ENCODE results near the gene TOX2.

TOX2 gene

DNA sequence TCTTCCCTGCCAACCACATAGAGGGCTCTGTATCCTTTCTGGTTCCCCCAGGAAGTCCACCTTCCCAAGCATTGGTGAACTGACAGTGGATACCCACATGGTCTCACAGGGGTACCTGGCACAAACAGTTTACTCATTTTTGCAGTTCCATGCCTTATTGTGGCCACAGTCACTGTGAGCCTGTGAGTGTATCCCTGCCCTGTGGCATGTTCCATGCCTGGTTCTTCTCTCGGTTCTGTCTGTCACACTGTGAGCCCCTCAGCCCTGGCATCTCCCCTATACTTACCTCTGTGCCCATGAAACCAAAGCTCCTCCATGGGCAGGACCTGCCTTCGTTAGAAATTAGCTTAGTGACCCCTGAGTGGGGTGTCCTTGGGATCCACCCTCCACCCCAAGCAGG is 107.8 kb downstream of the TOX2 start:
- DNase-seq, result no peak

DNA sequence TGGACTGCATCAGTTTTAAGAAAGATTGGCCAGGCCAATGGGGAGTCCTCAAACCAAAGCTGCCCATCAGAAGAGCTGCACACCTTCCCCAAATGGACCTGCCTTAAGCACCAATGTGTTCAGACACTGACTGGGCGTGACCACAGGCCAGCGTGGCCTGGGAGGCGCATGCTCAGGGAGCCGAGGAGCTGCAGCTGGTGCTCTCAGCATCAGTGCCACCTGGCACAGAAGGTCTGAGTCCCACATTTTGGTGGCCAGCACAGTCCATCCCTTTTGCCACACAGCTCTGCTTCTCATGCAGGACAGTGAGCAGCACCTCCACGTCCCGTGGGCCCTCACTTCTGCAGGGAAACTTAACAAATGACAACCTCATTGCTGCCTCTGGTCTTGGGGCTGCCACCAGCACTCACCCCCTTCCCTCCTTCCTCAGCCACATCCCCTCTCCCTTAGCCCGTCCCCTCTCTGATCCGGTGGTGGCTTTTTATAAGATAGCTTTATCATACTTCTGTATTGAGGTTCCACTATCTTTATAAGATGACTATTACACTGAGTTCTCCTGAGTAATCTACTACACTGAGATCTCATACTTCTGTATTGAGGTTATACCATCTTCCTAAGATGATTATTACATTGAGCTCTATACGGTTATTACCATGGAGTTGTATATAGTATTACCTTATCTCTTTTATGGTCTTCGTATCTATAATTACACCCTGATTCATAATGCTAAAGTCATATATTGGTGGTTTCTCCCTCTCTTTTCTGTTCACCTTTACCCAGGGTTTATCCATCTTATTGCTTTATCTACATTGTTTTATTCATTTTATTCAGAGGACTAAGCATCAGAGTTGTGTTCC is 109.1 kb downstream of the TOX2 start:
- no peak for DNase-seq

DNA sequence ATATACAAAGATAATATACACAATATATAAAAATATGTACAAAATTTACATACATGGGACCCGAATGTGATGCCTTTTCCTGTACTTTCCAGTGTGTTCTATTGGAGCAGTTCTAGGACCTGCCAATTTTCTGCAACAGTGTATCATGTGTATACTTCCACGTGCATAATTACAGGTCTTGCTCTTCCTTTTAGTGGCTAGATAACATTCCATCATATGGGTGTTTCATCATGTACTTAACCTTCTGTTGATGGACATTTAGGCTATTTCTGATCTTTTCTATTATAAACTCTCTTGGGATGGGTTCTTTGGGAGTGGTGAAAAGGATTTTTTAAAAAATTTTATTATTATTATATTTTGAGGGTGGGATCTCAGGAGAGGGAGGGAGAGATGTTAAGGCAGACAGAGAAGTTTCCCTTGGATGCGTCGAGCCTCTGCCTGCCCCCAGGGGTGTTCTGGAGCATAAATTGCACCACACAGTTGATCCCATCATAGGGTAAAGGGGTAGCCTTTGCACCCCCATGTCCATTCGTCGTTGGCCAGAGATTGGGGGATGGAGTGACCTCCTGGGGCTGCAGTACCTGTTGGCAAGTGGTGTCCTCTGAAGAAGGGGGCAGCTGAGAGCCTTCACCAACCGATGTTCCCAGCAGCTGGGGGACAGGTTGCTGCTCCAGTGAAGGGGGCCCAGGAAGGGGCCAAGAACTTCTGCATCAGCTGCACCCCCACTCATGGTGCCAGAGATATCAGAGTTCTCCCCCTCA is 110.3 kb downstream of the TOX2 start:
- DNase-seq, result no peak

DNA sequence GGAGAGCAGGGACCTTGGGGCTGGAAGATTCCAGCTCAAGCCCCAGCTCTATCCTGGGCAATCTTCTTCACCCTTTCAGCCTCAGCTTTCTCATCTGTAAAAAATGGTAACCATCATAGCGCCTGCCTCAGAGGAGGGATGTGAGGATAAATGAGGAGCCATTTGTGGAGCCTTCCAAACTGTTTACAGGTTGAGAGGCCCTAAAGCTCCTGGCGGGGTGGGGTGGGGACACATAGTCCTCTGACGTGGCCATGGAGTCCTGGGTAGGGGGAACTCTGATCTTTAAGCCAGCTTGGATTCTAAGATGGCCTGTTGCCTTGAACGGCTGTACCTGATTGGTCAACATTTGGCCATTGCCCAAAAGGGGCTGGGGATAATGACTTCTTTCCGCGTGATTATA is 111.1 kb downstream of the TOX2 start:
- DNase-seq, result no peak

DNA sequence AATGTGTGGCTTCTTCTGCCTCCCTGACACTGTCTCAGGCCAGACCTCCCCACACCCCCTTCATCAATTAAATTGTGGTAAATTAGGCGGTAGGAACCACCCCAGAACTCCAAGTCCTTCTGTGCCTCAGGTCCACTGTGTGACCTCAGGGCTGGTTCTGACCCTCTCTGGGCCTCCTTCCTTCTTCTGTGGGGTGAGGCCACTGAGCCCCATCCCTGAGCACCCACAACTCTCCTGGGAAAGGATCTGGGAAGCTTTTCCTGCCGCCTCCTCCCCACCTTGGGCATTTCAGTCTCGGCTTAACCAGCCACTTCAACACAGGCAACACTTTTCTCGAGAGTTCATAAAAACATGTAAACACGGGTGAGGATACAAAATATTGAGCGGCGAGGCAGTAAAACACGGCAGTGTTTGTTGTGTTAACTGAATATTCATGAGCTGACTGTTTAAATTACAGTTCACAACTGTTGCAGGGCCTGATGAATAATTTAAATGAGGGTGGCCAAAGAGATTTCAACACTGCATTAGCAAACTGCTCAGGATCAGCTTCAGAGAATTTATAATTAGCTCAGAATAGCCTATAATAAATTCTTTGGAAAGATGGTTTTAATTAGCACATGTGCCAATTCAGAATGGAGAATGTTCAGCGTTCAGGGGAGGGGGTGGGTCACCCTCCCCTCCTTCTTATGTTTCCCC is 112.1 kb downstream of the TOX2 start:
- no peak for DNase-seq

DNA sequence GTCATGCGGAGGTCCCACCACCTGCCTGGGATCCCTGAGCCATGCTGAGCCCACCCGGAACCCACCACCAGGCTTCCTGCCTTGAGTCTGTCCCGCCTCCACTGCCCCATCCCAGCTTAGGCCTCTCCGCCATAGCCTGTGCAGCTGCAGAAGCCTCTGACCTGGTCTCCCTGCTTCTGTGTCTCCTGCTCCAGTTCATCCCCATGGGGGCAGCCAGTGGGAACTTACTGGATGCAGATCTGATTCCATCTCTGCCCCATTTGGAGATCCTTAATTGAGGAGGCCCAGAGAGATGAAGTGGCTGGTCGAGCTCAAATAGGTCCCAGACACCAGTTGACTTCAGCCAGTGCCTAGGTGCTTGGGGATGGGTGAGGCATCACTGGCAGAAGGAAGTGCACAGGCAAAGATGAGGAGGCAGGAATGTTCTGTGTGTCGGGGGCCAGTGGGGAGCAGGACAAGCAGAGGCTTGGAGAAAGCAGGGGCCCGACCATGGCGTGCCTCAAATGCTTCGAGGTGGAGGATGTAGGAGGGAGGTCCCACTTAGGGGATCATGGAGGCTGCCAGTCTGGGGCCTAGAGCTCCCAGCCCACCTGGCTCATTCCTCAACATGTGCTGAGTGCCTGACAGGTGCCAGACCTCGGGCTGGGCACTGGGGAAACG is 112.8 kb downstream of the TOX2 start:
- DNase-seq, result no peak

DNA sequence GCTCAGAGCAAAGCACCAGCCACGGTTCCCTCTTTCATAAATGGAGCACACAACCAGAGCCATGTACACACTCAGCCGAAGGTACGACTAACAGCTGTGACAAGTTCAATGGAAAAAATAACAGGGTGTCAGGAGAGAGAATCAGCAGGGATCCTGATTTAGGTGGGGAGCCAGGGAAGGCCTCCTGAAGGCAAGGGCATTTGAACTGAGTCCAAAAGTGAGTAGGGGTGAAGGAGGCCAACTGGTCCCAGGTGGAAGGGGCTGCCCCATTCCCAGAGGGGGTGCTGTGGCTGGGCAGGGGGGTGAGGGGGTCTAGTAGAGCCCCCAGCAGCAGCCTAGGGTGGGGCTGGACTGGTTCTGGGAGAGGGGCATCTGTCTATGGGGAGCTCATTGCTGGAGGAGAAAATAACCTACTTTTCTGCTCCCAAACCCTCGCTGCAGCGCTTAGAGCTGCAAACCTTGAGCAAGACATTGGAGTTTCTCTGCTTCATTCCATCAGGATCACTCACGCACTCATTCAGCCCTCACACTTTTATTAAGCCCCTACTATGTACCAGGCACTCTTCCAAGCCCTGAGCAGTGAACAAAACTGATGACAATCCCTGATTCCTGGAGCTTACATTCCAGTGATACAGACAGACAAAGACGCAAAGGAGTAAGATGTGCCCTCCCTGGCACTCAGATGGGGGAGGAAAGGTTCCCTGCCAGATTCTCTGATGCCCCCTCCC is 113.5 kb downstream of the TOX2 start:
- DNase-seq, result no peak

DNA sequence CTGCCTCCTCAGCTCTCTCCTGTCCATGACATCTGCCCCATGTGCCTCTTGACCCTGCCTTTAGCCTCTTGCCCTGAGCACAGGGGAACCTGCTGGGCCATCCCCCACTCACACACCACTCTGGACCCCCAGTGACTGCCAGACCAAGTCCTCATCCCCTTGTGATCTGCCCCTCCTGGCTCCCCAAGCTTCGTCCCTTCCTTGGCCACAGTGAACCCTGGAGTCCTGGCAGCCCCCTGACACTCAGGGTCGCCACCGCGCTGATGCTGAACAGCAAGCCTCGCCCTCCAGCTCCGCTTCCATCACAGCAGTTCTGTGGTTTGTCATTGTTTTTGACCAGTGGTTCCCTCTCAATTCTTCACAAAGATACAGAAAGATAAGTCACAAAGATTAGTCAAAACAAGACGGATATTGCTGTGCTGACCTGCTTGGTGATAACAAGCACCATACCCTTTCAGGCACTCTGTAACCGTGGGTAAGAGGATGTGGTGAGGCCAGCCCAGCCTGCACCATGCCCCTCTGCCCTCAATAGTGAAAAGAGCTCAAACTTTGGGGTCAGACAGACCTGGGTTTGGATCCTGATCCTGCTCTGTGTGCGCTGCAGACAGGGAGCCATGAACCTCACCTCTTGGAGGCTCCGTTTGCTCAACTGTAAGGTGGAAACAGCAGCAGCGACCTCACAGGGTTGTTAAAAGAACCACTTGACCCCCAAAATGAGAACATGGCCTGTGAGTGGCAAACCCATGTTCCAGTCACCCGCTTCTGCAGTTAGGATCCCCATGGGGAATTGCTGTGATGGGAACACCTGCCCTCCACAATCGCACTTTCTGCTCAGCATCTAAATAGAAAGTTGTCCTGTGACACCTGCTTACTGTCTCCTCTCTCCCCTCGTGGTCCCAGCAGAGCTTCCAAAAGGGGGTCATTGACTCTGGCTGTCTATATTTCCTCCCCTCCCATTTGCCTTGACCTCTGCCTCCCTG is 114.5 kb downstream of the TOX2 start:
- no peak for DNase-seq

DNA sequence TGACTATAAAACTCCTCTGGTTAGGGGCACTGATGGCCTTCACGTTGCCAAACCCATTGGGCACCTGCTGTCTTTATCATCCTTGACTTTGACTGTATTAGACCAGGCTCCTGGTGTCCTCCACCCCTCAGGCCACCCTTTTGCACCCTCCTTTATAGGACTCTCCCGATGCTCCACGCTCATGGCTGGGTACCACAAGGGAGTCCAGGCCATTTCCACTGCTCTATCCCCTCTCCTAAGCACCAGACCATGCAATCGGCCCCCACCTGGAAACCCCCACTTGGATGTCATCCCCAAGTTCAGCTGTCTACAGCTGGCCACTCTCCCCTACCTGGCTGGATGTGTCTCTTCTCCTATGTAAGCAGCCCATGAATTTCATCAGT is 115.2 kb downstream of the TOX2 start:
- no peak for DNase-seq

DNA sequence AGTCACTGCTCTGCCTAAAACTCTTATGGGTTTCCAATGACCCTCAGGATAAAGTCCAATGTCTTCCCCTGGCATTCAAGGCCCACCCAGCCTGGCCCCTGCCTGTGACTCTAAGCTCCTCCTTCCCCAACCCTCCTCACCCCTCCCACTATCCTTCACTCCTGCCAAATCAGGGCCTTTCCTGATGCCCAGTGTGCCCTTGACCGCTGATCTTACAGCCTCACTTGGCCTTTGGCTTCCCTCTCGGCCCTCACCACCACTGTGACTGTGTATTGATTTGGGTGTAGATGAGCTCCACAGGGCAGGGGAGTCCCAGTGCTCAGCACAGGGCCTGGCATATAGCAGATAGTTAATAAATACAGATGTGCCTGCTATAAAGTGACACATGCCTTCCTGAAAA is 115.7 kb downstream of the TOX2 start:
- DNase-seq, result no peak

DNA sequence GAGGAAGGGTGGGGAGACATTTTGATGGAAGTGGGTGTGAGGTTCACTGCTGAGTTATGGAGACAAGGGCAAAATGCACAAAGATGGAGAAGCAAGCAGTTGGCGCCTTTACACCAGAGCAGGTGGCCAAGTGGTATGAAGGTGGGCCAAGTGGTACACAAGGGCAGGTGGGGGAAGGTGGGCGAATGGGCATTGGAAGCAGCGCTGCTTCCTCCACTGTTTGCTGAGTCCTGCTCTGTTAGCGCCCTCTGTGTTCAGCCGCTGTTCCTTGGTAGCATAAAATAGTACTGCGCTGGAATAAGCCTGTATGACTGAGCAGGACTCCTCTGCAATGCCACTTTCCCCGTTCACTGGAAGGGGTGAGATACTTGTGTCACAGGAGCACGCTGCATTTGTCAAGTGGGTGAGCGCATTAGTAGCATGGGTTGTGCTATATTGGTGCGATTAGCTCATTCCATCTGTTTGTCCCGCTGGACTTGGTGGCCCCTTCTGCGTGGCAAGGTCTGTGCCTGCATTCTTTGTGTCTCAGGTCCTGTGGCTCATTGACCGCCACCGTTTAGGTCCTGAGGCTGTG is 116.4 kb downstream of the TOX2 start:
- DNase-seq, result no peak

DNA sequence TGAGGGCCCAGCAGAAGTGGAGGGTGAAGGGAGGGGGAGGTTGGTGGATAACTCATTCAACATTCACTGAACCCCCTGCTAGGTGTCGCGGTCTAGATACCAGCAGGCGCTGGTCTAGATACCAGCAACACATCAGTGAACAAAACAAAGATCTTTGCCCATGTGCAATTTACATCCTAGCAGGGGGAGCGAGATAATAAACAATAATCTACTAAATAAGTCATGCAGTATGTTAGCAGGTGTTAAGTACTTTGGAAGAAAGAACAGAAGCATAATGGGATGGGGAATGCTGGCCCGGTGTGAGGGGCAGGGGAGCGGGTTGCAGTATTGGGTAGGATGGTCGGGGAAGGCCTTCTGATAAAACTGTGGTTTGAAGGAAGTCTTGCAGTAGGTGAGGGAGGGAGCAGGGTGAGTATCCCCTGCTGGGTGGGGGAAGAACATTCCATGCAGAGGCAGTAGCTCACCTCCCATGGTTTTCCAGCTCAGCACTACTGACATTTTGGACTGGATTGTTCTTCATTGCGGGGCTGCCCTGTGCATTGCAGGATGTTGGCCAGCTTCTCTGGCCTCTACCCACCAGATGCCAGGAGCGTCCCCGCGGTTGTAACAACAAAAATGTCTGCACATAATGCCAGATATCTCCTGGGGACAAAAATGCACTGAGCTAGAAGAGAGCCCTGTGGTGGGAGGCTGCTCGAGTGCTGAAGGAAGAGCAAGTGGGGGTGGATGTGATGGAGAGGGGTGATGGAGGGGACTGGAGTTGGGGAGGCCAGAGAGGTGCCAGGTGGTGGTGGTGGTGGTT is 117.3 kb downstream of the TOX2 start:
- DNase-seq, result no peak

DNA sequence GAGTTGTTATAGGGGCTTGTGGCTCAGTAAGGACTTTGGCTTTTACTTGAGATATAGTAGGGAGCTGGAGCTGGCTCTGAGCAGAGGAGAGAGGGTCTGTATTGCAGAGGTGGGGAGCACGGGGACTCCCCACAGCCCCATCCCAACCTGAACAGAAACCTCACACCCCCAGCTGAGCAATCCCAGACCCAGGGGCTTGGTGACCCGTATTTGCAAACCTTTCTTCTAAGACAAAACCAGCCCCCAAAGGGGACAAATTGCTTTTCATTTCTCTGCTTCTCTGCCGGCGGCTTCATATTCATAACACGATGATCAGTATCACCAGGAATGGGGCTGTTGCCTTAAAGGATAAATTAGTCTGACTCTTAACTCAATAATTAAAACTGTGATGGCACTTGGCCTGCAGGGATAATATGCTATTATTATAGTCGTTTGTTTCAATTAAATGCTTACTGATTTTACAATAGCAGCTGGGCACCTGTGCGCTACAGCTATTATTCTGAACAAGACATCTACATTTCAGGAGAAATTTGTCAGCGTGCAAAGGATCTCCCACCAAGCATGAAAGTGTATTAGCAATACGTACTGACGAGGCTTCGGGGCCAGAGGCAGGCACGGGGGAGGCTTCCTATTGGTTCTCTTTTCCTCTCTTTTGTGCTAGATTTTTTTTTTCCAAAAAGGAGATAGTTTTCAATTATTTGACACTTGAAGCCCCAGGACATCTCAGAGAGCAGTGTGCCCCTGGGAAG is 118.1 kb downstream of the TOX2 start:
- DNase-seq, result no peak

DNA sequence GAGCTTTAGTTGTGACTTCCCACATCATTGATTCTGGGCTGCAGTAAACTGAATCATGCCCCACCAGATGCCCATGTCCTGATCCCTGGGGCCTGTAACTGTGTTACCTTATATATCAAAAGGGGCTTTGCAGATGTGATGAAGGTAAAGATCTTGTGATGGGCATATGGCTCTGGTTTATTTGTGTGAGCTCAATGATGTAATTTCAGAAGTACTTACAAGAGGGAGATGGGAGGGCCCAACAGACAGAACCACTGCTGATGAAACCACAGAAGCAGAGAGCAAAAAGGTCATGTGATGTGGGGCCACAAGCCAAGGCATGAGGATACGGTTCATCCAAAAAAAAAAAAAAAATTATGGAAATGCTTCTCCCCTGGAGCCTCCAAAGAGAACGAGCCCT is 118.7 kb downstream of the TOX2 start:
- no peak for DNase-seq

DNA sequence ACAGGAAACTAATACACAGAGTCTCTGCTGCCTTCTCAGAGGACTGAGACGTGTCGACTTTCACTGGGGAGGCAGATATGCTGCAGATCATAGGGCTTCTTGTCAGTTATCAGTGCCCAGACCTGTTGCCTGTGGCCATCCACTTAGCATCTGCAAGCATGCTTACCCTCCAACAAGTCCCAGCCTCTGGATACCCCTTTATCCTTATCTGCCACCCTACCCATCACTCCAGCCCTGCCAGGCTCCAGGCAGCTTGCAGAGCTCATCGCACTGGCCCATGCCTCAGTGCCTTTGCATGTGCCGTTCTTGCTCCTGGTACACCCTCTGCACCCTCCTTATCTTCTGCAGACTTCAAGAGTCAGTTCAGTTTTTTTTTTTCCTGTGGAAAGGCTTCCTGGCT is 119.2 kb downstream of the TOX2 start:
- DNase-seq, result no peak

DNA sequence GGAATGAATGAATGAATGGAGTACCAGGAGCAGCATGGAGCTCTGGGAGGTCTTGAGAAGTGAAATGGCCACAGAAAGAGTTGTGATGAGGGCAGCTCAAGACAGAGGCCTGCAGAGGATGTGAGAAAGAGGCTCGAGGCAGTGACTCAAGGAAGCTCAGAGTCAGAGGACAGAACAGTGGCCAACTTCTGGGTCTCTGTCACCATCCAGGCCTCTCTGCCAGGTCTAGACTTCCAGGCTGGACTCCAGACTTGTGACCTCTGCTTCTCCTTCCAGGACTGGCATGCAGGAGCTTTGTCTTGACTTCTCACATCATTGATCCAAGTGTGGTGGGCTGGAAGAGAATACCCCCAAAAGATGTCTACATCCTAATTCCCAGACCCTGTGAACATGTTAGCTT is 119.8 kb downstream of the TOX2 start:
- DNase-seq, result no peak

DNA sequence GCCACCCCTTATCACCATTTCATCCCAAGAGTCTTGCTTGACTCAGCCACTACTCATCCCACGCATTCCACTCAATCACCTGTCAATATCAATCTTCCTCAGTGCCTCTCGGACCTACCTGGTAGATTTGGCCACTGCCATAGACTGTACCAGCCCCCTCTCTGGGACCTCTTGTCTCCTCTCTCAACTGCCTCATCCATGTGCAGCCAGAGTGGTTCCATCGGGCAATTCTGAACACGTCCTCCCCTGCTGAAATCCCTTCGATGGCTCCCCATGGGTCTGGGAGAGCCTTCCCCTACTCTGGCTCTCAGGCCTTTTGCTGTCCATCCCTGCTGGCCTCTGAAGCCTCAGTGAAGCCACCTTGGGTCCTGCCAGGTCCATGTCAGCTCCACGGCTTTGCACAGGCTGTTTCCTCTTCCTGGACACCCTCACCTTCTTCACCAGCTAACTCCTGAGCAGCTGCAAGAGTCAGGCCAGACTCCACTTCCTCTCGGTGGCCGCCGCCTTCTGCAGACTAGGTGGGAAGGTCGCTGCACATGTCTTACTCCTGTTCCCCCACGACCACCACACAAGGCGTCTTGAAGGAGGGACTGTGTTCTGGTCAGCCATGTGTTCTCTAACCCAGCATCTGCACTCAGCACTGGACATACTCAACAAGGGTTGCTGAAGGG is 120.4 kb downstream of the TOX2 start:
- no peak for DNase-seq

DNA sequence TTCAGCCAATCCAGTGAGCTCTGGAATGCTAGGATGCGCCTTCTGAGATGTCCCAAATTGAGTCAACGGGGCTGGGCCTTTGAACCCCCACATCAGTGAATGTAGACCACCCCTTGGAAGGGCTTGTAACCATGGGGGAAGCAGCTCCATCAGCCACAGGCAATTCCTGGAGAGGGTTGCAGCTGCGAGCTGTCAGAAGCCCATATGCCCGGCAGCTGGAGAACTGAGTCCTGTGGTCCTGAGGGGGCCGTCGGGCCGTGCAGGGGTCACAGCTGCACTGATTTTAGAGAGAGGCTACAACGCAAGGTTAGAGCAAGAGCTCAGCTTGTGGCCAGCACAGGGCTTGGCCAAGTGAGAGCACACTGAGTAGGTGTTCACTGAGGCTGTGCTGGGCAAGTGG is 121.3 kb downstream of the TOX2 start:
- no peak for DNase-seq

DNA sequence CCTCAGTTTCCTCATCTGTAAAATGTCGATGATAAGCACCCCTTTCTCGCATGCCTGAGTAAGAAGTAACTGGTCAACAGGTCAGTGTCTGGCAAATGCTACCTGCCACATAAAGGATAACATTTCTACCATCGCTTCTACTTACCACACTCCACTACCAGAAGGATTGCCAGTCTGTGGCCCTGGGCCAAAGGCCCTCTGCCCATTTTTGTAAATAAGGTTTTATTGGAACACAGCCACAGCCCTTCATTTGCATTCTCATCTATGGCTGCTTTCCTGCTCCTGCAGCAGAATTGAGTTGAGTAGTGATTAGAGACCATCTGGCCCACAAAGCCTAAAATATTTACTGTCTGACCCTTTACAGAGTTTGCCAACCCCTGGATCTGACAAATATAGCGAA is 121.8 kb downstream of the TOX2 start:
- no peak for DNase-seq

Data from activated T-cell treated with anti-CD3 and anti-CD28 coated beads, Interleukin-2, amount 50 U/mL, for 1 hour (primary cell).